Neural cell (in vitro differentiated cells): Measurements from ENCODE around the gene ADPRHL1.

ENCODE experiments used
- EZH2 ChIP-seq: fragments of 200-600, 300-800 bp; shearing (Covaris generic), sonication (generic); IDR thresholded peaks from 2 replicates; pipeline ENCODE4 v1.6.1; 2014; ENCODE audit warnings: antibody characterized with exemption, low read length, borderline replicate concordance, mild to moderate bottlenecking; ENCODE audit not compliant: insufficient read depth, poor library complexity, severe bottlenecking
- POLR2AphosphoS5 ChIP-seq: IDR thresholded peaks from 2 replicates; pipeline ENCODE4 v1.6.1; 2012
- RAD21 ChIP-seq: fragments of 450-650 bp; conservative IDR thresholded peaks from 2 replicates; pipeline ENCODE4 v1.6.1; 2014; ENCODE audit warnings: antibody characterized with exemption, mild to moderate bottlenecking, moderate library complexity
- TF ChIP-seq, protein P1 (sequence below): fragments of 450-650 bp; IDR thresholded peaks from 2 replicates; pipeline ENCODE4 v1.5.1; 2014; ENCODE audit warnings: antibody characterized with exemption, mild to moderate bottlenecking, moderate library complexity; ENCODE audit not compliant: poor library complexity, severe bottlenecking

DNA sequence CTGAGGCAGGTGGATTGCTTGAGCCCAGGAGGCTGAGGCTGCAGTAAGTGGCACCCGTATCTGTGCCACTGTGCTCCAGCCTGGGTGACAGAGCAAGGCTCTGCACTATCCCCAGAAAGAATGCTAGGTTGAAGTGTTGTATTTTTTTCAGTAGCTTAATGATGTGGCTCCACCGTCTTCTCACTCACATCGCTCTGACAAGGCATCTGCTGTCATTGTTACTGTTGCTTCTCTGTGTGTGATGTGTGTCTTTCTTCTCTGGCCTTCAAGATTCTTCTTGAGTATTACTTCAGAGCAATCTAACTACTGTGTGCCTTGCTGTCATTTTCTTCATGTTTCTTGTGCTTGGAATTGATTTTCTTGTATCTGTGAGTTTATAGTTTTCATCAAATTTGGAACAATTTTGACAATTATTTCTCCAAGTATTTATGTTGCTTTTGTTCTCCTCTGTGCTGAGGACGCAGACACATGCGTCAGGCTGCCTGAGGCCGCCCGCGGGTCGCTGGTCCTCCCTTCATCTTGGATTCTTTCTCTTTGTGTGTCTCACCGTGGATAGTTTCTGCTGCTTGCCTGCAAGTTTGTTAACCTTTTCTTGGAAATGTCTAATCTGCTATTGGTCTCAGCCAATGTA, 10.8 kb downstream of the ADPRHL1 start:
- TF ChIP-seq RAD21: no peak
- no peak for TF ChIP-seq POLR2AphosphoS5
- TF ChIP-seq, protein P1, sequence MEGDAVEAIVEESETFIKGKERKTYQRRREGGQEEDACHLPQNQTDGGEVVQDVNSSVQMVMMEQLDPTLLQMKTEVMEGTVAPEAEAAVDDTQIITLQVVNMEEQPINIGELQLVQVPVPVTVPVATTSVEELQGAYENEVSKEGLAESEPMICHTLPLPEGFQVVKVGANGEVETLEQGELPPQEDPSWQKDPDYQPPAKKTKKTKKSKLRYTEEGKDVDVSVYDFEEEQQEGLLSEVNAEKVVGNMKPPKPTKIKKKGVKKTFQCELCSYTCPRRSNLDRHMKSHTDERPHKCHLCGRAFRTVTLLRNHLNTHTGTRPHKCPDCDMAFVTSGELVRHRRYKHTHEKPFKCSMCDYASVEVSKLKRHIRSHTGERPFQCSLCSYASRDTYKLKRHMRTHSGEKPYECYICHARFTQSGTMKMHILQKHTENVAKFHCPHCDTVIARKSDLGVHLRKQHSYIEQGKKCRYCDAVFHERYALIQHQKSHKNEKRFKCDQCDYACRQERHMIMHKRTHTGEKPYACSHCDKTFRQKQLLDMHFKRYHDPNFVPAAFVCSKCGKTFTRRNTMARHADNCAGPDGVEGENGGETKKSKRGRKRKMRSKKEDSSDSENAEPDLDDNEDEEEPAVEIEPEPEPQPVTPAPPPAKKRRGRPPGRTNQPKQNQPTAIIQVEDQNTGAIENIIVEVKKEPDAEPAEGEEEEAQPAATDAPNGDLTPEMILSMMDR: no peak
- no peak for TF ChIP-seq EZH2
